Keratinocyte (primary cell): ENCODE data around the gene SMAD5. TPM values are rescaled to one million over a fixed set of nuclear protein-coding genes. Genes with fewer than 3 reads are reported as not detected.

Experiments used
- DNase-seq: peaks from one replicate; pipeline ENCODE4 v3.0.0-alpha.2; 2011; ENCODE audit warnings: low read depth, missing footprints, low spot score
- FAIRE-seq: peaks from 2 replicates; lab custom pipeline; 2011; peaks lifted over from hg19 to GRCh38; lab: Jason Lieb, UNC
- H2AFZ ChIP-seq: 2 replicates; pipeline ENCODE4 v1.6.0; 2012; ENCODE audit warnings: low read length, control low read depth, inconsistent platforms; ENCODE audit not compliant: control insufficient read depth
- H3K27ac ChIP-seq: 2 replicates; pipeline ENCODE4 v1.5.1; 2011; ENCODE audit warnings: low read length; ENCODE audit not compliant: control insufficient read depth, insufficient read depth
- H3K27me3 ChIP-seq: 3 replicates; pipeline ENCODE4 v1.6.0; 2011; ENCODE audit warnings: low read length; ENCODE audit not compliant: control insufficient read depth, insufficient read depth; ENCODE audit errors: extremely low read depth
- H3K36me3 ChIP-seq, 2 experiments: 2 replicates in 1 of 2; 3 replicates in 1 of 2; pipeline ENCODE4 v1.5.1; 2011; ENCODE audit warnings: low read length in 2 of 2, mild to moderate bottlenecking in 1 of 2; ENCODE audit not compliant: control insufficient read depth in 2 of 2, insufficient read depth in 2 of 2; ENCODE audit errors: extremely low read depth in 1 of 2
- H3K4me1 ChIP-seq: 3 replicates; pipeline ENCODE4 v1.5.1; 2011; ENCODE audit warnings: low read length; ENCODE audit not compliant: control insufficient read depth, insufficient read depth; ENCODE audit errors: extremely low read depth
- H3K4me2 ChIP-seq: 3 replicates; pipeline ENCODE4 v1.6.0; 2011; ENCODE audit warnings: low read depth, low read length; ENCODE audit not compliant: control insufficient read depth, insufficient read depth; ENCODE audit errors: extremely low read depth
- H3K4me3 ChIP-seq, 3 experiments: fragments of 200-600 bp in 1 of 3; sonication (generic) in 1 of 3; 2 replicates in 2 of 3; 3 replicates in 1 of 3; pipeline ENCODE4 v1.5.1; 2011 to 2016; ENCODE audit warnings: low read length in 3 of 3, mild to moderate bottlenecking in 3 of 3, control low read depth in 2 of 3, inconsistent platforms in 1 of 3, low read depth in 1 of 3, mixed read lengths in 1 of 3, mixed run types in 1 of 3, moderate library complexity in 1 of 3; ENCODE audit not compliant: control insufficient read depth in 2 of 3, insufficient read depth in 2 of 3; ENCODE audit errors: extremely low read depth in 1 of 3
- H3K79me2 ChIP-seq: 2 replicates; pipeline ENCODE4 v1.6.0; 2012; ENCODE audit warnings: low read length; ENCODE audit not compliant: control insufficient read depth, insufficient read depth
- H3K9ac ChIP-seq: 3 replicates; pipeline ENCODE4 v1.6.0; 2011; ENCODE audit warnings: low read length; ENCODE audit not compliant: control insufficient read depth, insufficient read depth; ENCODE audit errors: extremely low read depth
- H3K9me1 ChIP-seq: 3 replicates; pipeline ENCODE4 v1.6.0; 2011; ENCODE audit warnings: low read length; ENCODE audit not compliant: control insufficient read depth, insufficient read depth; ENCODE audit errors: extremely low read depth
- H3K9me3 ChIP-seq: 2 replicates; pipeline ENCODE4 v1.5.1; 2012; ENCODE audit warnings: low read depth, low read length; ENCODE audit not compliant: control insufficient read depth
- H4K20me1 ChIP-seq: 3 replicates; pipeline ENCODE4 v1.6.0; 2011; ENCODE audit warnings: low read length; ENCODE audit not compliant: control insufficient read depth, insufficient read depth; ENCODE audit errors: extremely low read depth
- CTCF ChIP-seq, 3 experiments: IDR thresholded peaks in 1 of 3; conservative IDR thresholded peaks in 1 of 3; optimal IDR thresholded peaks in 1 of 3; 2 replicates in 2 of 3; 3 replicates in 1 of 3; pipeline versions ENCODE3 to v1.5.1; 2011; ENCODE audit warnings: low read length in 3 of 3, mild to moderate bottlenecking in 3 of 3, moderate library complexity in 2 of 3, control low read depth in 1 of 3, inconsistent platforms in 1 of 3; ENCODE audit not compliant: insufficient read depth in 2 of 3; ENCODE audit errors: extremely low read depth in 1 of 3
- EZH2 ChIP-seq: IDR thresholded peaks from one replicate; pipeline ENCODE4 v1.6.1; 2012; ENCODE audit warnings: inconsistent platforms, mild to moderate bottlenecking, low read length, moderate library complexity
- dilution Hi-C: fragments of 300-500 bp; cut with MboI; formaldehyde crosslinking; loops from one replicate; pipeline ENCODE4 v1.7.0; 2020; ENCODE audit warnings: low sequenced_read_pairs; ENCODE audit not compliant: extremely low pct_ligation_motif_present
- polyA plus RNA-seq, 5 experiments: library from polyadenylated mRNA; depleted of rRNA in 3 of 5; stranded (reverse) in 3 of 5; stranded (forward) in 1 of 5; unstranded in 1 of 5; fragments of >200 nt; gene quantifications; 1 replicate in 1 of 5; 2 replicates in 3 of 5; 3 replicates in 1 of 5; pipeline versions ENCODE4 v1.2.1 to v1.2.3, GENCODE V29; 2011 to 2012; ENCODE audit warnings: missing spikeins in 2 of 5, low read depth in 1 of 5, low replicate concordance in 1 of 5

SMAD5 gene
- polyA plus RNA-seq, 1 donor (not counting 4 experiments of a cell fraction or from before 2014, with no cell fraction given): 72.1 TPM

GRCh38 chr5:136199408-136199807, 66.8 kb downstream of the SMAD5 start:
- Histone ChIP-seq H3K9me1 (no peaks in the 10 kb centered on the region), H3K27me3 (peaks cover under 1% of the 10 kb centered on the region), H3K4me2 (no peak overlapping the region), H3K79me2 (no peaks in the 10 kb centered on the region), H3K9me3 (no peaks in the 10 kb centered on the region), H3K27ac (no peak overlapping the region), H4K20me1 (no peaks in the 10 kb centered on the region), H3K9ac (no peak overlapping the region), H3K36me3 (no peaks in the 10 kb centered on the region), H3K4me1 (no peaks in the 10 kb centered on the region), H3K4me3 (no peak overlapping the region), H2AFZ (no peak overlapping the region)
- dilution Hi-C loops: no loop called here
- no peak for FAIRE-seq
- TF ChIP-seq CTCF (optimal IDR thresholded peaks at IDR 0.05 in 1 of 3, IDR thresholded peaks at IDR 0.05 in 1 of 3, conservative IDR thresholded peaks at IDR 0.05 in 1 of 3; ENCODE audit: extremely low read depth in 1 of 3, insufficient read depth in 2 of 3, low read length in 3 of 3): no peak
- DNase-seq: no peak

GRCh38 chr5:136200130-136200529, 67.5 kb downstream of the SMAD5 start:
- no peak overlapping the region for H3K4me3 ChIP-seq
- dilution Hi-C loops: no loop called here
- no peak for TF ChIP-seq EZH2
- no peak for TF ChIP-seq CTCF (optimal IDR thresholded peaks at IDR 0.05 in 1 of 3, IDR thresholded peaks at IDR 0.05 in 1 of 3, conservative IDR thresholded peaks at IDR 0.05 in 1 of 3; ENCODE audit: extremely low read depth in 1 of 3, insufficient read depth in 2 of 3, low read length in 3 of 3)

More at GRCh38 chr5:136200130-136200529, 67.5 kb downstream of the SMAD5 start:
- Histone ChIP-seq H3K9me3 (no peaks in the 10 kb centered on the region), H3K27me3 (no peaks in the 10 kb centered on the region), H3K9me1 (no peaks in the 10 kb centered on the region), H2AFZ (no peak overlapping the region), H3K9ac (no peak overlapping the region), H3K27ac (no peak overlapping the region), H3K4me1 (no peaks in the 10 kb centered on the region), H4K20me1 (no peaks in the 10 kb centered on the region), H3K79me2 (no peaks in the 10 kb centered on the region), H3K36me3 (no peaks in the 10 kb centered on the region), H3K4me2 (no peak overlapping the region)
- FAIRE-seq: no peak
- no peak for DNase-seq
